Smooth muscle cell (in vitro differentiated cells): ENCODE data around the gene SIRPB2. TPM values are rescaled to one million over a fixed set of nuclear protein-coding genes. Genes with fewer than 3 reads are reported as not detected.

ENCODE experiments used
- DNase-seq: peaks from one replicate; lab custom pipeline; 2025; ENCODE audit not compliant: unreplicated experiment; lab: John Stamatoyannopoulos, UW
- H2AFZ ChIP-seq: fragments of 200-600 bp; sonication (generic); 2 replicates; pipeline ENCODE4 v1.6.0; 2016; ENCODE audit warnings: antibody characterized with exemption, low read depth, mild to moderate bottlenecking
- H3F3A ChIP-seq: fragments of 200-600 bp; sonication (generic); 2 replicates; pipeline ENCODE4 v1.6.0; 2017; ENCODE audit warnings: antibody characterized with exemption, low read depth
- H3K27ac ChIP-seq: fragments of 200-600 bp; sonication (generic); 2 replicates; pipeline ENCODE4 v1.5.1; 2016; ENCODE audit warnings: low read depth, mild to moderate bottlenecking
- H3K27me3 ChIP-seq: fragments of 200-600 bp; sonication (generic); 2 replicates; pipeline ENCODE4 v1.6.1; 2016; ENCODE audit warnings: low read depth, mild to moderate bottlenecking
- H3K36me3 ChIP-seq: fragments of 200-600 bp; sonication (generic); 2 replicates; pipeline ENCODE4 v1.5.1; 2016; ENCODE audit warnings: low read depth
- H3K4me1 ChIP-seq: fragments of 200-600 bp; sonication (generic); 2 replicates; pipeline ENCODE4 v1.5.1; 2016; ENCODE audit warnings: low read depth
- H3K4me2 ChIP-seq: fragments of 200-600 bp; sonication (generic); 2 replicates; pipeline ENCODE4 v1.6.0; 2016; ENCODE audit warnings: mild to moderate bottlenecking
- H3K4me3 ChIP-seq: fragments of 200-600 bp; sonication (generic); 2 replicates; pipeline ENCODE4 v1.5.1; 2016; ENCODE audit warnings: mild to moderate bottlenecking
- H3K79me2 ChIP-seq: fragments of 200-600 bp; sonication (generic); 2 replicates; pipeline ENCODE4 v1.6.0; 2016; ENCODE audit warnings: low read depth, mild to moderate bottlenecking
- H3K9ac ChIP-seq: fragments of 200-600 bp; sonication (generic); 2 replicates; pipeline ENCODE4 v1.6.0; 2016; ENCODE audit warnings: low read depth
- H3K9me3 ChIP-seq: fragments of 200-600 bp; sonication (generic); replicated peaks from 2 replicates; pipeline ENCODE4 v1.5.1; 2016; ENCODE audit warnings: low read depth
- H4K20me1 ChIP-seq: fragments of 200-600 bp; sonication (generic); 2 replicates; pipeline ENCODE4 v1.6.0; 2016; ENCODE audit warnings: low read depth
- CTCF ChIP-seq: fragments of 200-600 bp; sonication (generic); IDR thresholded peaks from 2 replicates; pipeline ENCODE4 v1.5.1; 2017; ENCODE audit warnings: borderline replicate concordance, mild to moderate bottlenecking, antibody characterized with exemption; ENCODE audit not compliant: insufficient read depth, poor library complexity, severe bottlenecking
- WGBS: methylation state at CpG from one replicate; pipeline ENCODE4 v1.1.7; 2016; ENCODE audit warnings: low lambda C conversion rate; 5-methylcytosine and 5-hydroxymethylcytosine counted together
- polyA plus RNA-seq: library from polyadenylated mRNA; unstranded; fragments of >200 nt; fragmentation: Nextera tagmentation; extraction: Ambion mirVana; gene quantifications from 2 replicates; pipeline ENCODE4 v1.2.1, GENCODE V29; 2016
- total RNA-seq: library from RNA; depleted of rRNA; stranded (reverse); fragments of >200 nt; gene quantifications from 2 replicates; pipeline ENCODE4 v1.2.3, GENCODE V29; 2014

Gene SIRPB2
- total and polyA plus RNA-seq, 2 experiments from 2014 or later, result not detected

GRCh38 chr20:1434571-1435336 lies 56.5 kb downstream of the SIRPB2 start:
- no peaks in the 10 kb centered on the region for H3K9me3 ChIP-seq
- H3K4me3 ChIP-seq, result no peak overlapping the region
- no peak overlapping the region for H2AFZ ChIP-seq
- no peak overlapping the region for H3K27ac ChIP-seq
- WGBS, result 78% methylated on average over 2 of the region's 2 CpGs
- no peaks in the 10 kb centered on the region for H3K27me3 ChIP-seq
- no peaks in the 10 kb centered on the region for H4K20me1 ChIP-seq
- no peak for DNase-seq
- TF ChIP-seq CTCF, result no peak
- H3K4me2 ChIP-seq, result no peak overlapping the region
- H3K79me2 ChIP-seq, result no peaks in the 10 kb centered on the region
- H3F3A ChIP-seq, result no peaks in the 10 kb centered on the region
- no peaks in the 10 kb centered on the region for H3K4me1 ChIP-seq
- H3K36me3 ChIP-seq, result no peaks in the 10 kb centered on the region
- H3K9ac ChIP-seq, result no peak overlapping the region

- H2AFZ ChIP-seq, result no peak overlapping the region
- no peaks in the 10 kb centered on the region for H3K27me3 ChIP-seq
- H3K4me1 ChIP-seq, result peaks cover 12% of the 10 kb centered on the region
- H3F3A ChIP-seq, result no peaks in the 10 kb centered on the region
- no peak for TF ChIP-seq CTCF
- H4K20me1 ChIP-seq, result no peaks in the 10 kb centered on the region
- H3K79me2 ChIP-seq, result no peaks in the 10 kb centered on the region
- H3K9me3 ChIP-seq, result no peaks in the 10 kb centered on the region
- no peak overlapping the region for H3K4me3 ChIP-seq
- 29% methylated on average over 1 of the region's 1 CpG for WGBS
- no peaks in the 10 kb centered on the region for H3K36me3 ChIP-seq
- no peak for DNase-seq
- no peak overlapping the region for H3K4me2 ChIP-seq
- H3K9ac ChIP-seq, result no peak overlapping the region
- no peak overlapping the region for H3K27ac ChIP-seq
Observed at GRCh38 chr20:1431158-1431557, 60.1 kb downstream of the SIRPB2 start.

GRCh38 chr20:1430004-1430451 lies 61.2 kb downstream of the SIRPB2 start:
- no peak for TF ChIP-seq CTCF
- Histone ChIP-seq H3K9ac (no peak overlapping the region), H3K4me3 (no peak overlapping the region), H3K9me3 (no peaks in the 10 kb centered on the region), H3K36me3 (no peaks in the 10 kb centered on the region), H3K27me3 (no peaks in the 10 kb centered on the region), H3K4me1 (peaks cover 12% of the 10 kb centered on the region), H2AFZ (no peak overlapping the region), H3K4me2 (no peak overlapping the region), H3F3A (no peaks in the 10 kb centered on the region), H4K20me1 (no peaks in the 10 kb centered on the region), H3K79me2 (no peaks in the 10 kb centered on the region), H3K27ac (no peak overlapping the region)
- DNase-seq, result no peak
- WGBS, result 86% methylated on average over 1 of the region's 1 CpG
